Neural crest cell (in vitro differentiated cells): ENCODE data around the gene ILK. TPM values are rescaled to one million over a fixed set of nuclear protein-coding genes. Genes with fewer than 3 reads are reported as not detected.

Source experiments
- DNase-seq: peaks from one replicate; pipeline ENCODE4 v3.0.0; 2021; ENCODE audit warnings: low read depth, mixed read lengths, low spot score
- H3K27ac Mint-ChIP-seq: one replicate; pipeline ENCODE4 v1.8.0; 2021; ENCODE audit warnings: mild to moderate bottlenecking, mixed read lengths; ENCODE audit not compliant: unreplicated experiment
- H3K27me3 Mint-ChIP-seq: 2 replicates; pipeline ENCODE4 v1.8.0; 2021; ENCODE audit warnings: low read depth, mild to moderate bottlenecking, mixed read lengths
- H3K36me3 Mint-ChIP-seq: 2 replicates; pipeline ENCODE4 v1.8.0; 2021; ENCODE audit warnings: low read depth, mild to moderate bottlenecking, mixed read lengths
- H3K4me1 Mint-ChIP-seq: 2 replicates; pipeline ENCODE4 v1.8.0; 2021; ENCODE audit warnings: mixed read lengths
- H3K4me3 Mint-ChIP-seq: one replicate; pipeline ENCODE4 v1.8.0; 2021; ENCODE audit warnings: mild to moderate bottlenecking, mixed read lengths
- H3K9me3 Mint-ChIP-seq: 2 replicates; pipeline ENCODE4 v1.8.0; 2021; ENCODE audit warnings: mixed read lengths
- CTCF ChIP-seq: fragments of 200-600 bp; sonication (generic); conservative IDR thresholded peaks from 2 replicates; pipeline ENCODE4 v1.5.0; 2021; ENCODE audit warnings: antibody characterized with exemption, mild to moderate bottlenecking
- total RNA-seq: library from RNA; stranded (reverse); gene quantifications from 2 replicates; pipeline ENCODE4 v1.2.1, GENCODE V29; 2021

ILK gene
- total RNA-seq, 1 donor from 2014 or later, result 121 TPM

DNA sequence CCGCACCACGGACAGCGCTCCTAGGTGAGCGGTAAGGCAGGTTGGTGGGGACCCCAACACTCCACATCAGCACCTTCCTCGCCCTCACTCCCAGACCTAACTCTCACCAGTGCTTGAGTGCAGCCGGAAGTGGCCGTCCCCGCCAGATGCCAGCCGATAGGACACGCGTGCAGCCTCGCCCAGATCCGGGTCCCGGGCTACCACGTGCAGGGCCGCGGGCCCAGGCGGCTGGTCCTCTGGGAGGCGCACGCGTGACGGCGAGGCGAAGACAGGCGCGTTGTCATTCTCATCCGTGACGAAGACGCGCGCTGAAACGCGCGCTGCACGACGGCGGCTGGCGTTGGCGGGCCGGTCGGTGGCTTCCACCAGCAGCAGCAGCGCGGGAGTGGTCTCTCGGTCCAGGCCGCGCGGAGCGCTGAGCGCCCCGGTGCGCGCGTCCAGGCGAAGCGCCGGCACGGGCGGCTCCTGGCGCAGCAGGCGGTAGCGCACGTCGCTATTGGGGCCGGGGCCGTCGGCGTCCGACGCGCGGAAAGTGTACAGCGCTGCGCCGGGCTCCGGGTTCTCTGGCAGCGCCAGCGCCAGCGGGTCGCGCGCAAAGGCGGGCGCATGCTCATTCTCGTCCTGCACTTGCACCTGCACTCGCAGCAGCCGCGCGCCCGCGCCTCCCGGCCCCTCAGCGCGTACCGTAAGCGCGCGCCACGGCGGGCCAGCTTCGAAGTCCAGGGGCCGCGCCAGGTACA, 26.5 kb downstream of the ILK start:
- Mint-ChIP-seq H3K4me1 (no peaks in the 10 kb centered on the region), H3K4me3 (no peak overlapping the region), H3K27me3 (peaks cover 14% of the 10 kb centered on the region), H3K27ac (no peak overlapping the region), H3K36me3 (peaks cover 28% of the 10 kb centered on the region), H3K9me3 (no peaks in the 10 kb centered on the region)
- TF ChIP-seq CTCF, result no peak
- DNase-seq, result no peak

- no peak overlapping the region for H3K27ac Mint-ChIP-seq
- H3K4me3 Mint-ChIP-seq, result no peak overlapping the region
- peaks cover 28% of the 10 kb centered on the region for H3K36me3 Mint-ChIP-seq
- no peak for DNase-seq
- H3K4me1 Mint-ChIP-seq, result no peaks in the 10 kb centered on the region
- peaks cover 14% of the 10 kb centered on the region for H3K27me3 Mint-ChIP-seq
- H3K9me3 Mint-ChIP-seq, result no peaks in the 10 kb centered on the region
- TF ChIP-seq CTCF, result no peak
Observed at GRCh38 chr11:6630632-6631291, 27.2 kb downstream of the ILK start.

DNA sequence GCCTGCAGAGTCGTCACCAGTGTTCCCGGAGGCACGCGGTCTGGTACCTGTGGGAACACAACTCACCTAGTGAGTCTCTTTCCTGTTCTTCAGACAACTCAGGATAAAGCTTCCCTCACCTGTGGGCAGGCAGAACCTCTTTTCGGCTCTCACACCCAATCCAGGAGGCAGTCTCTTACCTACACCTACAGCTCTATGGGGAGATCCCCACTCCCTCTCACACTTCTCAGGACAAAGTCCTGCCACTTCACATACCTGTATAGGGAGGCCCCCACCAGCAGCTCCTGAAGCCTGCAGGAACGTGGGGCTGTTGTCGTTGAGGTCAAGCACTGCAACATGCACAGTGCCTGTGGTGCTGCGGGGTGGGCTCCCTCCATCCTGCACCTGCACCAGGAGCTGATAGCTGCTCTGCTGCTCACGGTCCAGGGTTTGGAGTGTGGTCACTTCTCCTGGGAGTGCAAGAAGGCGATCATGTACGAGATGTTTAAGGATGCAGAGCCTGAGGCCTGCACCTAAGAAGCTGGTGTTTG, 27.9 kb downstream of the ILK start:
- peak overlapping the region; percentile 41 for H3K4me3 Mint-ChIP-seq
- no peaks in the 10 kb centered on the region for H3K4me1 Mint-ChIP-seq
- no peaks in the 10 kb centered on the region for H3K9me3 Mint-ChIP-seq
- H3K27ac Mint-ChIP-seq, result no peak overlapping the region
- H3K27me3 Mint-ChIP-seq, result peaks cover 14% of the 10 kb centered on the region
- H3K36me3 Mint-ChIP-seq, result peaks cover 28% of the 10 kb centered on the region
- TF ChIP-seq CTCF, result no peak
- no peak for DNase-seq

- H3K4me3 Mint-ChIP-seq, result no peak overlapping the region
- no peak overlapping the region for H3K27ac Mint-ChIP-seq
- H3K36me3 Mint-ChIP-seq, result peaks cover 28% of the 10 kb centered on the region
- DNase-seq, result no peak
- no peak for TF ChIP-seq CTCF
- H3K9me3 Mint-ChIP-seq, result no peaks in the 10 kb centered on the region
- peaks cover 14% of the 10 kb centered on the region for H3K27me3 Mint-ChIP-seq
- H3K4me1 Mint-ChIP-seq, result no peaks in the 10 kb centered on the region
Observed at GRCh38 chr11:6632116-6633073, 28.8 kb downstream of the ILK start.
